ENCODE results near the gene GIMAP8. TPM values are rescaled to one million over a fixed set of nuclear protein-coding genes. Genes with fewer than 3 reads are reported as not detected.
"Not testable (repeated sequence)": the region's sequence is repeated elsewhere in the genome, so short reads cannot be mapped to it uniquely, and the experiment has no call there.

Gene GIMAP8
- total RNA-seq, 1 donor from 2014 or later = 11.4 TPM

DNA sequence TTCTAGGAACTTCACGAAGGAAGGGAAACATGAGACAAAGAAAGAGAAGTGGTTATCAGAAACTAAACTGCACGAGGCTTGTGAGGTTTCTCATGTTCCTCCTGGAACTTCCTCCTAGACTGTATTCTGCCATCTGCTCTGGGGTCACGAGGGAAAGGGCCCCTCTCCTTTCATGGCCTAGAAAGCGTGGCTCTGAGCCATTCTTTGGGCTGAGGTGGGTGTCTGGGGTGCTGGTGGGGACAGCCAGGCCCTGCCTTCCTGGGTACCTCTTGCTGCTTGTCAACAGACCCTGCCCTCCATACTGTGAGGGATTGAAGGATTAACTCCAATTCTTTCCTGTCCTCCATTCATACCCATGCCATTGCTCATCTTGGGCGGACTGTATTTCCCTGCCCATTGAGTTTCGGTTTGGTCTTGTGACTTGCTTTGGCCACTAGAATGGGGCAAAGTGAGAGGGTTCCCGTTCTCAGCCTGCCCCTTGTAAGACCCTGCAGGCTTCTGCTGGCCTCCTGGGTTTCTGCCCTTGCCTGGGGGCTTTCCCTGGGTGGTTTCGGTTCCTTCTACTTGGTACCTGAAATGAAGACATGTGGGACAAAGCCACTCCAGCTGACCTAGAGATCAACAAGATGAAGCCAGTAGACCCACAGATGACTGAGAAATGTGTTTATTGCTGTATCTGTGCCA lies 14.9 kb upstream of the GIMAP8 start:
- DNase-seq (ENCODE audit: low spot score) = no peak

DNA sequence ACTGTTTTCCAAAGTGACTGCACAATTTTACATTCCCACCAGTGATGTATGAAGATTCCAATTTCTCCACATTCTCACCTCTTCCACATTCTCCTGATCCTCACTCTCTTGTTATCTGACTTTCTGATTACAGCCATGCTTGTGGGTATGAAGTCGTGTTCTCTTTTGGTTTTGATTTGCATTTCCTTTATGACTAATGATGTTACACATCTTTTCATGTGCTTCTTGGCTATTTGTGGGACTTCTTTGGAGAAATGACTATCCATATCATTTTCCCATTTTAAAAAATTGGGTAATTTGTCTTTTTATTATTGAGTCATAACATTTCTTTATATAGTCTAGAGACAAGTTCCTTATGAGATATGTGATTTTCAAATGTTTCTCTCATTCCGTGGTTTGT lies 10.5 kb upstream of the GIMAP8 start:
- no peak for DNase-seq (ENCODE audit: low spot score)

DNA sequence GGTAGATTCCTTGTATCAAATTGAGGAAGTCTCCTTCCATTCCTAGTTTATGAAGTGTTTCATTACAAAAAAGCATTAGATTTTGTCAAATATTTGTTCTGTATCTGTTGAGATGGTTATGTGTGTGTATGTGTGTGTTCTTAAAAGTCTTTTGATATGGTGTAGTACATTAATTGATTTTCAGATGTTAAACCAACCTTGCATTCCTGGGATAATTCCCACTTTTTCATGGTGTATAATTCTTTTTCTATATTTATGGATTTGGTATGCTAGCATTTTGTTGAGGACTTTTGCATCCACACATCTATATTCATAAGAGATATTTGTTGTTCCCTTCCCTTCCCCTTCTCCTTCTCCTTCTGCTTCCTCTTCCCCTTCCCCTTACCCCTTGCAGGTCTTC lies 8.9 kb upstream of the GIMAP8 start:
- DNase-seq (ENCODE audit: low spot score) = no peak

DNA sequence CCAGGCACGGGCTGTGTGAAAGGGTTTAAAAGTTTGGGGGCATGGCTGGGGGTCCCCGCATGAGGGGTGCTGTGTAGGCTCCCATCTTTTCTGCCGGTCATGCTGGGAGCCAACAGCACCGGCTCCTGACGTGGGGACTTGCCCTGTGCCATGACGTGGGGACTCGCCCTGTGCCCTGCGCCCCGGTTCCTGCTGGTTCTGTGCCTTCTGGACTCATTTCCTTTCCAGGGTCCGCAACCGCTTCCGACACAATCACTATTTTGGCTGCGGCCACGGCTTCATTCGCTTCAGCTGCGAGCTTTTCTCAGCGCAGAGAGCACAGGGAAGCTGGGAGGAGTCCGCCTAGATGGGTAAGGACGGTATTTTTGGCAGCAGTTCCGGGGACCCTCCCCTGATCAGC lies 7.6 kb upstream of the GIMAP8 start:
- no peak for DNase-seq (ENCODE audit: low spot score)

DNA sequence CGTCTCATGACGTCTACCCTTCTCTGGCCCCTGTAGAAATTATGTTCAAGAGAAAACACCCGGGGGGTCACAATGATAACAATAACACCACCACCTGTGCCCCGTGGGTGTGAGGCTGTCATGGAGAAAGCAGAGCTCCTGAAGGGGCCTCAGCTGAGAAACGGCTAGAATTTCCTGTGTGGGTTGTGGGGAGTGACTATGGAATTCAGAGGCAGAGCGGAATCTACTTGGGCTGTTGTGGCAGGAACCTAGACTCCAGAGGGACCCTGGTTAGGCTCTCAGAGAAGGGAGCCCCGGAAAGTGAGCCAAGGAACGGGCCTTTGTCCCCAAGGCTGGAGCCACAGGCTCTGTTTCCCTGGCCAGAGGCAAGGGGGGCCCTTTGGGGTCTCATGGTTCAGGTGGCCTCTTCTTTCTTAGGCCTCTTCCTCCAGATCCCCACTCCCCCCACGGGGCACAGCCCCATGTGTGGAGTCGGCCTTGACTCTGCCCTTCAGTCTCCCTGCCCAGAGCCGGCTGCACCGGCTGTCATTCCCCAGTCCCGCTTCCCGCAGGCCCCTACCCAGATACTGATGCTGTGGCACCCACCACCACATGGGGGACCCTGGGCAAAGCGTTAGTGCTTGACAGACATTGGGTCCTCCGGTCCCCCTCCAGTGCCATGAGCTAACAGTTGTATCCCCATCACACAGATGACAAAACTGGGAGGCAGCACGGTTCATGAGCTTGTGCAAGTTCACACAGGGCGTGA lies 6.5 kb upstream of the GIMAP8 start:
- DNase-seq (ENCODE audit: low spot score) = no peak

DNA sequence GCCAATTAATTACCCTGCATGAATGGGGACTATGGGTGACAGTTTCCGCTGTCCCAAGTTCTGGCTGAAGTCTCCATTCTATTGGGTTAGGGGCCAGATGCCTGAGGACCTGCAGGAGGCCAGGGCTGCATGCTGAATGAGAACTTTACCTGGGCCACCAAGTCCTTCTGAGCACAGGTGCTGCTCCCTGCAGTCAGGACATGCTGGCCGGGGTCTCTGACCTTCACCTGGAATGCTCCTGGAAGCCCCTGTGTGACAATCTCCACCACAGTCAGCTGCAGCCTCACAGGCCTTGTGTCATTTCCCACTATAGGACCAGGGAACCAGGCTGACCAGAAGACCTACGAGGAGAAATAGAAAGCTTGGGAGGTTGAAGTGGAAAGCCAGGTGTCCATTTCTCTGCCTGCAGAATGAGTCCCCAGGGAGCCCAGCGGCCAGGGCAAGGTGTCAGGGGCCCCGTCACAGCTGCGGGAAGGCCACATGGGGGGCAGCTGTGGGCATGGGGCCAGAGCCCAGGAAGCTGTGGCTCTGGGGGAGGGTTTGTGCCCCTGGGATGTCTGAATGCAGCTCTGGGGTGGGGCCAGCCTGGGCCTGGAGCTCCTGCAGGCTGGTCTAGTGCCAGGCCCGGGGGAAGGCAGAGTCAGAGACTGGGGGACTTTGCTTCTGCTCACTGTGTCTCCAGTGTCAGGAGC lies 5.6 kb upstream of the GIMAP8 start:
- DNase-seq (ENCODE audit: low spot score) = no peak

DNA sequence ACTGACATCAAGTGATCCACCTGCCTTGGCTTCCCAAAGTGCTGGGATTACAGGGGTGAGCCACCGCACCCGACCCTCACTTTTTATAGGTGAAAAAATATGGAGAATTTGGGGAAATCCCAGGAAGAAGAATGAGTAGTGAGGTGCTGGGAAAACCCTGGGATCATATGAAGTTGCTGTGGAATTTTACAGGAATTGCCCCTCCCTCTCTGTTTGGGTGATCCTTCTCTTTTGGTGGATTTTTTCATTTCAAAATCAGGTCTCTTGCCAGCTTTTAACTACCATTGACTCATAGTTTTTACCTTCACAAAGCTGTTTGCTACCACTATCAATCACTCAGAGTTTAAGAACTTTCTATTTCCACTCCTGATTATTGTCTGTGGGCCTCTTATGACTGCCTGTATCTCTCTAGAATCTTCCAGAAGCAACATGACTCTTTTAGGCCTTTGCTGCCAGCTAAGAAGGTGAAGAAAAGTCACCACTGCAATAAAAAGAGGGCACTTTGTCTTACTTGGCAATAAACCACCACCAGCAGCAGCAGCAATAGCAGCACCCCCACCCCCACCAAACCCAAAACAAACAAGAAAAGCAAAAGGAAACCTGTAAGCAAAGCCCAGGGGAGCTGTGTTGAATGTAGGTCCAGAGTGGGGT lies 4.0 kb upstream of the GIMAP8 start:
- no peak for DNase-seq (ENCODE audit: low spot score)

DNA sequence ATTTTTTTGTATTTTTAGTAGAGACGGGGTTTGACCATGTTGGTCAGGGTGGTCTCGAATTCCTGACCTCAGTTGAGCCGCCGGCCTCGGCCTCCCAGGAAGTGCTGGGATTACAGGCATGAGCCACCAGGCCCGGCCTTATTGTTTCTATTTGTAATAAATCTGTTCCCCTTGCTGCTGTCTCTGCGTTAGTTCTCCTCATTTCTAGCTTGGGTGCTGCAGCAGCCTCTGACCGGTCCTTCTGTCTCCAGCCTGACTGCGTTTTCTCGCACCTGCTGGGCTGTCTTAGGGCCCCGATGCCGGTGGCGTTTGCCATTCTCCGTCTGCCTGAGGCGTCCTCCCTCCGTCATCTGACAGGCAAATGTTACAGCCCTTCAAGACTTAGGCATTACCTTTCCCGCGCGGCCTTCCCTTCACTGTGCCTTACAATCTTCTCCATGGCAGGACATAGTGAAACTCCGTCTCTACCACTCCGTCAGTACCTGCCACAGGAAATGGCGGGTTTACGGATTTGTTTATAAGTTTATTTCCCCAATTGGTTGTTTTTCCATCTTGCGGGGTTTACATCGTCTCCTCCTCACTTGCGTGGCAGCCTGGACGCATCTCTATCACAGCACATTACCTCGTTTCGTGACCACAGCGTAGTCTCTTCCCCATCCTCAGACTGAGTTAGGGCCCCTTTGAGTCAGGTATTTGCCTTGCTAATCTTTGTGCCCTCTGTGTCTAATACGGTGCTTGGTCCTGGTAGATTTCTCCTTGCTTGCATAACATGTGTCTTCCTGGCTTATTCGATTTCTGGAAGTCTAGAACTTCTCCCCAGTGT lies 2.3 kb upstream of the GIMAP8 start:
- no peak for DNase-seq (ENCODE audit: low spot score)

DNA sequence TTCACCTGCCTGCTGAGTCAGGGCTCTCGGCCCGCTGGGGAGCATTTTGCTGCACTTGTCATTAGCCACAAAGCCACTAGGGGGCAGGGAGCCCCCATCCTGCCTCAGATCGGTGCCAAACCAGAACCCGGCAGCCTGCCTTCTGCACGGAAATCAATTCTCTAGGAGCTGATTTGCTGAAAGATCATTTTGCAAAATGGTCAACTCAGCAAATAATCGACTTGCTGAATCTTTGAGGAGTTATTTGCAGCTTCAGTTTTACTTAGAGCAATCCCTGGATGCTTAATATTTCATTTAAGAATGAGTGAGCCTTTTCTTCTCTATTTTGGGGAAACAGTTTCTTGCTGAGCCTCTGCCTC lies 1.7 kb upstream of the GIMAP8 start:
- DNase-seq (ENCODE audit: low spot score) = peak; percentile 85

DNA sequence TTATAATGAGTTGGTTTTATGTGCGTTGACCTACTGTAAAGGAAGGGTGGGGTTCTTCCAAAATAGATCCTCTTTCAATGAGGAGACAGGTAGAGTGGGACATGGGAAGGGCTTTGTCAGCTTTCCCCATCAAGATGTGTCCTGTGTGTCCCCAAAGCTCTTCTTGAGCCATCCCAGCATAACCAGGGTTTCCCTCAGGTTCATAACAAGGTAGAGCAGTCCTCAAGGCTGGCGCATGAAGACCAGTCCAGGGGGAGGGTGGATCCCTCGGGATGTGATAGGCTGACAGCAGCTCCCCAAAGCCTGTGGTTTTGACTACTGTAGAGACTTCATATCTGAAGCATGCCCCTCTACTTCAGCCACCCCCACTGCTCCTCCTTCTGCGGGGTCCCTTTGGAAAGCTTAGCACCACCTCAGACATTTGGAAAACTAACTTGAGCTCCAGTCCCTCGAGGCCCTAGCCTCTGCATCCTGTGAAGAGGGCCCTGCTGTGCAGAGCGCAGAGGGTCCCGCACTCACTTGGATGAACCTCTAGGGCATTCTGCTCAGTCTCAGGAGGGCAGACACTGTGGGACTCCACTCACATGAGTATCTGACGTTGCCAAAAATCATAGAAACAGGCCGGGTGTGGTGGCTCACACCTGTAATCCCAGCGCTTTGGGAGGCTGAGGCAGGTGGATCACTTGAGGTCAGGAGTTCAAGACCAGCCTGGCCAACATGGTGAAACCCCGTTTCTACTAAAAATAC lies 1.1 kb upstream of the GIMAP8 start:
- no peak for DNase-seq (ENCODE audit: low spot score)

DNA sequence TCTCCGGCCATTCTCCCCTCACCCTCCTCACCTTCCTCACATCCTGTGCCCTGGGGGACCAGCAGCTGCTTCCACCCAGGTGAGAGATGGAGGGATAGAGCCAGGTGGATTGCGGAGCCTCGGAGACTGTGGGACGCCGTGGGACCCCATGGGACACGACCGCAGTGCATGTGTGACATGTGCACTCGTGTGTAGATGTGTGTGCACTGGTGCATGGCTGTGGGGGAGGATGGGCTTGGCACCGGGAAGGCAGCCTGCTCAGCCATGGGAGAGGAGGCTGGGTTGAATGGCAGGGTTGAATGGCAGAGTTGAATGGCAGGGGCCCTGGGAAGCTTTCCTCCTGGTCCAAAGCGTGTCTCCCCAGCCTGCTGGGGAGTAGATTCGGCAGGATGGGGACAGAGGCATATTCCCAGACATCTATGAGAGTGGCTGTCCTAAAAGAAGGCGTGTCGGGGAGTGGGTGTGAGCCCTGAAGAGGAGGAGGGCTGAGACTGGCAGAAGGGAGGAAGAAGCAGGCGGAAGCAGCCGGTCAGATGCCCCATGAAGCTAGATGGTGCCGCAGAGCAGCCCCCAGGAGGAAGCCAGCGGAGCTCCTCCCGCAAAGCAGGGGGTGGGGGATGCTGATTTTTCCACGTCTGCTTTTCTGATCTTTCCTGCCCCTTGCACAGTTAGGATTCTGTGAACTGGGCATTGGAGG lies 815 bp downstream of the GIMAP8 start:
- DNase-seq (ENCODE audit: low spot score) = peak; percentile 54

DNA sequence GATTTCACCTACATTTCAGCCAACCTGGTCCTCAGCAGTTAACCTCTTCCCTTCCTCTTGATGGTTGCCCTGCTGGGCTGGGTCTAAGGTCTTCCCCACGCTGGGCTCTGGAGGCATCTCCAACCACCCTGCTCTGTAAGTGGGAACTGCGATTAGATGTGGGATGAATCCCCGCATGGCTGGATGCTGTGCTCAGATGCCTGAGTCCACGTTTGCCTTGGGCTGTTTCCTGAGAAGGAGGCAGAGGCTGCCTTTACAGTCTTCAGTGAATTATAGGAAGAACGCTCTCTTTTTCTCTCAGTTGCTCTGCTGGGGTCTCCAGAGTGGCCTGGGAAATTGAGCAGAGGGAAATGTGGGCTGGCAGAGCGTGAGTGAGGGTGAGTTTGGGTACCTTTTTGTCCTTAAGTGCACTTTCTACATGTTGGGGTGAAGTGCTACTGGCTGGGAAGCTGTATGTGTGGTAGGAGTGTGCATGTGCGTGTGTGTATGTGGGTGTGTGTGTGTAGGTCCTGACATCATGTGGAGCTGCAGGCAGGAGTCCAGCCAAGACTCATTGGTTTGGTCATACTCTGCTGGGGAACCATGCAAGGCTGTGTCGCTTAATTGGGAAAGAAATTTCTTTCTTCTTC lies 1.5 kb downstream of the GIMAP8 start:
- DNase-seq (ENCODE audit: low spot score) = no peak

DNA sequence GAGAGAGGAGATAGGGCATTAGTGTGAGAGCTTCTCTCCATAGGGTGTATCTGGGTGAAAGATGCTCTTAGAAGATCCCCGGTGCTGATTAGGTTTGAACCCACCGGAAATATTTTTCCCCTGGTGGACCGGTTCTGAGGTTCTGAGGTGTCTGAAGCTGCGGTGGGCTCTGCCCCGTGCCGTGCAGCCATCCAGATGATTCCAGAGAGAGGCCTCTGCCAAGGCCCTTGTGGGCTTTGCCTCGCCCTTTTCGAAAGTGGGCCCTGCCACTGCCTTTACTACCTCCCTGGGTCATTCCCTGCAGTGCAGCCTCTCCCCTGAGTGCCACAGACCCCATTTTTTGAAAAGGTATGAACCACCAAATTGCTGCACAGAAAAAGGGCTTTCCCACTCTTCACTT lies 2.8 kb downstream of the GIMAP8 start:
- no peak for DNase-seq (ENCODE audit: low spot score)

DNA sequence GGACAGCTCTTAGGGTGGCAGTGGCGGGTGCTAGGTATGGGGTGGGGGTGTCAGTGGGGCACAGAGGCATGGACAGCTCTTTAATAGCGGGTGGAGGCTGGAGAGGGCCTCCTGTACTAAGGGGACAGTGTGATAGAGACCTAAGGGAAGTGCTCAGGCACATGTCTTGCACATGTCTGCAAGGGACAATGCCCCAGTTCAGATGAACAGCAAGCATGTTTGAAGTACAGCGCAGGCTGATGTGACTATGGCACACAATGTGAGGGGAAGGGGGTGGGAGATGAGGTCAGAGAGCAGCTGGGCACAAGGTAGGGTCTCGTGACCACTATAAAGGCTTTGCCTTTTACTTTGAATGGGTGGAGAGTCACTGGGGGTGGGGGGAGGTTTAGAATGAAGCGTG lies 3.5 kb downstream of the GIMAP8 start:
- DNase-seq (ENCODE audit: low spot score) = no peak

DNA sequence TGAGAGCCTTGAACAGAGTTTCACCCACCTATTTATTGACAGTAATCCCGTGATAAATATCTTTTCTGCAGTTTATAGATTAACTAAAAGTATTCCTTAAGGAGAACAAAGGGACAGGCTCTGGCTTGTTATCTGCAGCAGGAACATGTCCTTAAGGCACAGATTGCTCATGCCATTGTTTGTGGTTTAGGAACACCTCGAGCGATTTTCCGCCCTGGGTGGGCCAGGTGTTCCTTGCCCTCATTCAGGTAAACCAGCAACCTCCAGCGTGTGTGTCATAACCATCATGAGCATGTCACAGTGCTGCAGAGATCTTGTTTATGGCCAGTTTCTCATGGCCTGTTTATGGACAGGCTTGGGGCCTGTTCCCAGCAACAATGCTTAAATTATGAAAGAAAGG lies 6.6 kb downstream of the GIMAP8 start:
- DNase-seq (ENCODE audit: low spot score) = not testable (repeated sequence)

DNA sequence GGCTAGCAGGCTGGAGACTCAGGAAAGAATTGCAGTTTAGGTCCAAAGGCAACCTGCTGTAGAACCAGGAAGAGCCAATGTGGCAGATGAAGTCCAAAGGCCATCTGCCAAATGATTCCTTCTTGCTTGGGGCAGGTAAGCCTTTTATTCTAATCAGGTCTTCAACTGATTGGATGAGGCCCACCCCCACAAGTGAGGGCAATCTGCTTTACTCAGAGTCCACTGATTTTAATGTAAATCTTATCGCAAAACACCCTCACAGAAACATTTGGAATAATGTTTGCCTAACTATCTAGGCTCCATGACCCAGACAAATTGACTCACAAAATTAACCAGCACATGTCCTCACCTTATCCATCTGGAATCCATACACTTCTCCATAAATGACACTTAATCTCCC lies 7.8 kb downstream of the GIMAP8 start:
- DNase-seq (ENCODE audit: low spot score) = no peak

DNA sequence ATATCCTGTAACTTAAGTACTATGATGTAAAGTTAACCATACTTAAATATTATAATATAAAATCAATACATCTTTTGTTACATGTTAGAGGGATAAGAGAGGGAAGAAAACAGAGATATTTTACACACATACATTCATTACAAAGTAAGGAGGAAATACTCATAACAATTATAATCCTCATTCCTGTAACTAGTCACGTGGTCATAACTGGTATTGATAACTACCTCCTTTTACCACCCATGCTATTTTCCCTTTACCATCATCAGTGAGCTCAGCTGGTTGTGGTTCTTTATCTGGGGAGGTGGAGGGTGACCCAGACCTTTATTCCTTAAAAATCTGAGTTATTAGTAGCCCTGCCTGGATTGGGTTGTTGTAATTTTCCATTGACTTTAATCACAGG lies 8.3 kb downstream of the GIMAP8 start:
- no peak for DNase-seq (ENCODE audit: low spot score)

DNA sequence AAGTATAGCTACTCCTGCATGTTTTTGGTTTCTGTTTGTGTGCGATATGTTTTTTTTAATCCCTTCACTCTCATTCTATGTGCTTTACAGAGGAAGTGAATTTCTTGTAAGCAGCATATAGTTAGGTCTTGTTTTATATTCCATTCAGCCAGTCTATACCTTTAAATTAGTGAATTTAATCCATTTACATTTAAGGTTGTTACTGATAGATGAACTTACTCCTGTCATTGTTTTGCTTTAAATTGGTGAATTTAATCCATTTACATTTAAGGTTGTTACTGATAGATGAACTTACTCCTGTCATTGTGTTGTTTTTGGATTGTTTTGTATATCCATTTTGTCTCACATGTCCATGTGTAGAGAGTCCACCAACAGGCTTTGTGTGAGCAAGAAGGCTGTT lies 11.1 kb downstream of the GIMAP8 start:
- no peak for DNase-seq (ENCODE audit: low spot score)

DNA sequence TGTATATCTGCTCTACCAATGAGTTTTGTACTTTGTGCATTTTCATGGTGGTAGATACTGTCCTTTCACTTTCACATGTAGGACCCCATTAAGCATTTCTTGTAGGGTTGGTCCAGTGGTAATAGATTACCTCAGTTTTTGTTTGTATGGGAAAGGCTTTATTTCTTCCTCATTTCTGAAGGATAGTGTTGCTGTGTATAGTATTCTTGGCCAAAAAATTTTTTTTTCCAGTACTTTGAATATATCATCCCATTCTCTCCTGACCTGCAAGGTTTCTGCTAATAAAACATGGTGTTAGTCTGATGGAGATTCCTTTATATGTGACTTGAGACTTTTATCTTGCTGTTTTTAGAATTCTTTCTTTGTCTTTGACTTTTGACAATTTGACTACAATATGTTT lies 12.0 kb downstream of the GIMAP8 start:
- DNase-seq (ENCODE audit: low spot score) = no peak

DNA sequence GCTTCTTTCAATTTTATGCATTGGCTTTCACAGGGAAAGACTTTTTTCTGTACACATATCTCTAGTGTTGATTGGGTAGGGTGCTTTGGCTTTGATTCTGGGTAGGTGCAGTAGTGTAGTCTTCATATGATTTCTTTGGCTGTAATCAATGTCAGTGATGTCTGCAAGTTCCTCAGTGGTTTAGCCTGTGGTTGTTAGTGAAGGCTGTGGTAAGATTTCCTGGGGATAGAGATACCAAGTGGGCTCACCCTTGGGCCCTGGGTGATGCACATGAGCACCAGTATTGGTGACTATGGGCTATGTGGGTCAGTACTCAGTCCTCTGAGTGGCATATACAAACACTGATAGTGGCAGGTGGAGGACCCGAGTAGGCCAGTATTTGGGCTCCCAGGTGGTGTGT lies 13.0 kb downstream of the GIMAP8 start:
- no peak for DNase-seq (ENCODE audit: low spot score)

All from mucosa of gallbladder (tissue), 1 donor.